Muscle of back (tissue), 11 donors: ENCODE measurements around the gene RRP15. TPM values are rescaled to one million over a fixed set of nuclear protein-coding genes. Genes with fewer than 3 reads are reported as not detected.
"Not testable (repeated sequence)": the region's sequence is repeated elsewhere in the genome, so short reads cannot be mapped to it uniquely, and the experiment has no call there.

ENCODE experiments used
- DNase-seq, 3 donors: peaks; one replicate each; pipeline versions ENCODE4 v3.0.0 to v3.0.0-alpha.2; 2013
- polyA plus RNA-seq, 10 donors: library from polyadenylated mRNA; unstranded; fragments of 120-200 nt; gene quantifications; one replicate each; pipeline ENCODE4 v1.2.1, GENCODE V29; 2013; ENCODE audit not compliant: insufficient read length in 10 of 10

RRP15 gene
- polyA plus RNA-seq, 10 donors = 16.5 to 24.1 (median 19.4) TPM

GRCh38 chr1:218292515-218292914 lies 7.4 kb downstream of the RRP15 start:
- no peak for DNase-seq

- DNase-seq = no peak
Observed at GRCh38 chr1:218294546-218294945, 9.5 kb downstream of the RRP15 start.

GRCh38 chr1:218296162-218296561 lies 11.1 kb downstream of the RRP15 start:
- no peak for DNase-seq

GRCh38 chr1:218297461-218297860 lies 12.4 kb downstream of the RRP15 start:
- DNase-seq = no peak

- no peak for DNase-seq
Observed at GRCh38 chr1:218297867-218298266, 12.8 kb downstream of the RRP15 start.

- DNase-seq = no peak
Observed at GRCh38 chr1:218298398-218298797, 13.3 kb downstream of the RRP15 start.

GRCh38 chr1:218299416-218299815 lies 14.3 kb downstream of the RRP15 start:
- peak; percentile 31 to 70 (median 35) for DNase-seq

GRCh38 chr1:218301217-218301616 lies 16.1 kb downstream of the RRP15 start:
- no peak for DNase-seq

- no peak for DNase-seq
Observed at GRCh38 chr1:218302155-218302554, 17.1 kb downstream of the RRP15 start.

- DNase-seq = no peak
Observed at GRCh38 chr1:218303176-218303879, 18.2 kb downstream of the RRP15 start.

GRCh38 chr1:218304281-218305039 lies 19.4 kb downstream of the RRP15 start:
- peak; percentile 32 to 53 (median 32) for DNase-seq

GRCh38 chr1:218305472-218306064 lies 20.5 kb downstream of the RRP15 start:
- DNase-seq = no peak

- no peak for DNase-seq
Observed at GRCh38 chr1:218312509-218312908, 27.4 kb downstream of the RRP15 start.

GRCh38 chr1:218314316-218314715 lies 29.2 kb downstream of the RRP15 start:
- peak in 2 of 3 donors; percentile 20 to 56 for DNase-seq

GRCh38 chr1:218315638-218316037 lies 30.5 kb downstream of the RRP15 start:
- DNase-seq = no peak

- no peak for DNase-seq
Observed at GRCh38 chr1:218317061-218317460, 32.0 kb downstream of the RRP15 start.

GRCh38 chr1:218320182-218320581 lies 35.1 kb downstream of the RRP15 start:
- DNase-seq = not testable (repeated sequence)

GRCh38 chr1:218322762-218323161 lies 37.7 kb downstream of the RRP15 start:
- DNase-seq = no peak

- DNase-seq = no peak
Observed at GRCh38 chr1:218323568-218324225, 38.6 kb downstream of the RRP15 start.

GRCh38 chr1:218324226-218324580 lies 39.1 kb downstream of the RRP15 start:
- DNase-seq = no peak

GRCh38 chr1:218328769-218329168 lies 43.7 kb downstream of the RRP15 start:
- DNase-seq = no peak

GRCh38 chr1:218330043-218330623 lies 45.0 kb downstream of the RRP15 start:
- DNase-seq = peak in 2 of 3 donors; percentile 64 to 71
